Fibroblast of skin of left quadriceps (primary cell): ENCODE data around the gene CTTNBP2.

Source experiments
- DNase-seq, 2 experiments: peaks; one replicate each; pipeline ENCODE4 v3.0.0-alpha.2; 2013; ENCODE audit warnings: low read depth in 2 of 2

CTTNBP2 gene

GRCh38 chr7:117790251-117790650, 83.0 kb downstream of the CTTNBP2 start:
- DNase-seq, result no peak

DNA sequence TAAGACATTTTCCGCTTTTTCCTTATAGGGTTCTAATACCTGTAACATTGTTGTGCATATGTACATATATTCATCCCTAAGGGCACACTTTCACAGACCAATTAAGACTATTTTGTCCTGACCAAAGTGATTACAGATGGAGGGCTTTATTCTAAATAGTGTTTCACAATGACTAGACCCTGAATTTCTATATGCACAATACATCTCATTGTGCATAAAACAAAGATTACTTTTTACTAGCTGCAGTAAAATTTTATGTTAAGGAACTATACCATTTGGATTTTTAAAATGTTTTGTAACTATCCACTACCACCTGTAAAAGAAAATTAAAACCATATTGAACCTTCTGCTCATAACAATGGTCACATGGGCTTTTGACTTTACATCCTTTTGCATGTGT, 87.8 kb downstream of the CTTNBP2 start:
- no peak for DNase-seq

DNA sequence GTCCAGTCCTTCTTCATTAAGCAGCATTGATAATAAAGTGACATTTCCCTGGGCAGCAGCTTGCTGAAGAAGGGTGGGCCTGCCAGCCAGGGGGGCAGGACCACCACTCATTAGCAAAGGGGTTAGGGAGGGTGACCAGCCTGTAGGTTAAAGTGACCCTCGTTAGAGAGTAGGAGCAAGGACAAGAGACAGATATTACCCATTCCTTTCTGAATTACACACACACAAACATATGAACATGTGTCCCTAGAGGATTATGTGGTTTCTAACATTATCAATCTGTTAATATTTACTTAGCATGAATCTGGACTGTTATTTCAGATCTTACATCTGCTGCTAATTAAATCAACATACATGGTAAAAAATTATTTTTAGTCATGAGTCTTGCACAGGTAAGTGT, 88.9 kb downstream of the CTTNBP2 start:
- no peak for DNase-seq

- no peak for DNase-seq
Measured at GRCh38 chr7:117782761-117783160, 90.5 kb downstream of the CTTNBP2 start.

- no peak for DNase-seq
Measured at GRCh38 chr7:117781707-117782106, 91.5 kb downstream of the CTTNBP2 start.

- DNase-seq, result no peak
Measured at GRCh38 chr7:117780832-117781231, 92.4 kb downstream of the CTTNBP2 start.

- no peak for DNase-seq
Measured at GRCh38 chr7:117777335-117778142, 95.7 kb downstream of the CTTNBP2 start.

- DNase-seq, result no peak
Measured at GRCh38 chr7:117776224-117776623, 97.0 kb downstream of the CTTNBP2 start.

DNA sequence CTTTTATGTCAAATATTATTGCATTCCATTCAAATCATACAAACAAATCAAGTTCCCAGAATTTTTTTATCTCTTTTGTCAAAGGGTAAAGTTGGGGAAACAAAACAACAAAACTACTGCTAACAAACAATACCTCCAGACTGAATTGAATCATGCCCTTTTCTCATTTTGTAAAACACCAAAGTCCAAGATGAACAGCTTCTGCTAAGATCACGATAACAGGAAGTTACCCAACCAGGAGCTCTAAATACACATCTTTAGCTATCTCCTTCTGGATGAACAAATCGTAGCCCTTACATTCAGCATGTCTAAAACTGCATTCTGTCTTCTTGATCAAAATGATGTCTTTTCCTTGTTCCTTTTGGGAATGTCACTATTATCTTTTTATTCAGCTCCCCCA, 97.4 kb downstream of the CTTNBP2 start:
- DNase-seq, result no peak

DNA sequence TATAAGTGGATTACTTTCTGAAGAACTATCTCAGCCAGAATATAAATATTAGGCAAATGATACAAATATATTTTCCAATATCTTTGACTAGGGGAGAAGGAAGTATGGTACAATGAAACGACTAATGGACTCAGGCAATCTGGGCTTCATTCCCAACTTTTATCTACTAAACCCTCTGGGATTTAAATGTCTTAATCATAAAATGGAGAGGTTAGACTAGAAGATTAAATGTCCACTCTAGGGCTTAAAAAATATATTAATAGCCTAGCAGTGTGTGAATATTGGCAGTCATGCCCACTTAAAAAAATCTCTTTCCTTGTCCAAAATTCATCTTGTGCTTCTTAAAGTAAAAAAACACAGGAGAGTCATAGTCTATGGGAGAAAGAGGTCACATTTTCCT, 98.3 kb downstream of the CTTNBP2 start:
- DNase-seq, result no peak

DNA sequence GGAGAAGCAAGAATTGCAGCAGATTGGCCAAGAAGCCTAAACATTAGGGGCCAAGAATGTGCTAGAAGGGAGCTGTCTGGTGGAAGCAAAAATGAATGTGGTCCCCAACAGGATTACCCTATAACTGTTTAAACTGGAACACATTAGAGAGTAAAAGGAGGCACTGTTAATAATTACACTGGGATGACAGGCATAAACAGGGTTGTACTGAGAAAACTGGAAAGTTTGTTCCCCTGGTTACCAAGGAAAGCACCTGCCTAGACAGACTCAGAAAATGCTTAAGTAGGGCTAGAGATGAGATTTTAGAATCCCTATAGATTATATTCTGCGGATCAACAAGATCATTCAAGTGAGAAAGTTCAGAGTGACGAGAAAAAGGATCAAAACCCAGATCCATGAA, 100.8 kb downstream of the CTTNBP2 start:
- no peak for DNase-seq

DNA sequence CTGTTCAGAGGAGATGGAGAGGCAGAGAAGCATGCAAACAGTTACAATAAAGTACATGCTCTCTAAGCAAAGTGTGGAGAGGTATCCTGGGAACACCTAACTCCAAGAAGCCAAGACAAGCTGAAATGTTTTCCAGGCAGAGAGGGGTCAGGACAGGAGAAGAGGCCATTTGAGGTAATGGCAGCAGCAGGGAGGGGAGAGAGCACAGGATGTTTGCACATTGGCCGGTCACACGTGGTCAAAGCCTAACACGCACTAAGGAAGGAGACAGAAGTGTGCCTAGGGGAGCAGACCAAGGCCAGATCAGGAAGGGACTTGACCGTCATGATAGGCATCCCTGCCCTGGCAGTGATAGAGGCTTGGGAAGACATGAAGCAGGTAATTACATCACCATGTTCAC, 101.5 kb downstream of the CTTNBP2 start:
- no peak for DNase-seq

DNA sequence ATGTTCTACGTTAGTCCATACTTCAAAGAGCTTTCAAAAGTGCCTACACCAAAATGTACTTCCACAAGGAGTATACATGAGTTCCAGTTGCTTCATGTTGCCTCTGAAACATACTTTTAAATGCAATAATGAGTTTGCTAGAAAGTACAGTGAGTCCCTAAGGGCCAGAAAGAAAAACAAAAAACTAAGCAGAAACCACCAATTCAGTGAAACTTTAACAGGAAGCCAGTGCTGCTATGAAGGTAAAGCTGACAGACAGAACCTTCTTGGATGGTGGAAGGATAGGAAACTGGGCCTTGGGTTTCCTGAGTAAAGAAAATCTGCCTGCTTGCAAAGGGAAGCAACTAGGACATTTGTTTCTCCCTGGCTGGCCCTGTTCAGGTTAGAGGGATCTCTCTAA, 104.2 kb downstream of the CTTNBP2 start:
- DNase-seq, result no peak

GRCh38 chr7:117767951-117768350, 105.3 kb downstream of the CTTNBP2 start:
- no peak for DNase-seq

GRCh38 chr7:117766913-117767312, 106.3 kb downstream of the CTTNBP2 start:
- no peak for DNase-seq

DNA sequence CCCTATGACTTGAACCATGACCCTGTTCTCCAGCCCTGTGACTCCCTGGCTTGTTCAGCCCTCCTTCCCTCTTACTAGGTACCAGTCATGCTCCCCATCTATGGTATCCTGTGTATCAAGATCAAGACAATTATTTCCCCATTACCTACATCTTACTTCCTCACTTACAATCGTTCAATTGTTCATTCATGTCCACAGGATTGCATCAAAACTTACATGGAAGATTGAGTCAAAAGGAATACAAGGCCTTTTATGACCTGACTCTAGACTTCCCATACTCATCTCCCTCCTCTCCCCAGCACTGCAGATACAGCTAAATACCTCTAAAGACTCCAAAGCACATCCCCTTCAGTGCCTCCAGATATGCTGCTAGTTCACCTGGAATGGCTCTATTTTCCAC, 109.2 kb downstream of the CTTNBP2 start:
- DNase-seq, result no peak

DNA sequence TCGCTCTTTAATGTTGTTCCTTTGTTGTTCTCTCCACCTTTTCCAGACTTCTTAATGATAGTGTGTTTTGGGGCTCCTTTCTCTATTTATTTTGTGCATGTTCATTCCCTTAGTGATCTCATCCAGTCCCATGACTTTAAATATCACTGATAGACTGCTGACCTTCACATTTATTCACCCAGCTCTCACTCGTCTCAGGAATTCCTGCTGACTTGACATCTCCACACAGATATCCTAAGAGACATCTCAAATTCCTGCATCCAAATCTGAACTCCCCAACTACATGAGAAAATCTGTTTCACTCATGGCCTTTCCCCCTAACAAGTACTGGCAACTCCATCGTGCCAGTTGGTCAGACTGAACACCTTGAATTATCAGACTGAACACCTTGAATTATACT, 111.2 kb downstream of the CTTNBP2 start:
- DNase-seq, result no peak

DNA sequence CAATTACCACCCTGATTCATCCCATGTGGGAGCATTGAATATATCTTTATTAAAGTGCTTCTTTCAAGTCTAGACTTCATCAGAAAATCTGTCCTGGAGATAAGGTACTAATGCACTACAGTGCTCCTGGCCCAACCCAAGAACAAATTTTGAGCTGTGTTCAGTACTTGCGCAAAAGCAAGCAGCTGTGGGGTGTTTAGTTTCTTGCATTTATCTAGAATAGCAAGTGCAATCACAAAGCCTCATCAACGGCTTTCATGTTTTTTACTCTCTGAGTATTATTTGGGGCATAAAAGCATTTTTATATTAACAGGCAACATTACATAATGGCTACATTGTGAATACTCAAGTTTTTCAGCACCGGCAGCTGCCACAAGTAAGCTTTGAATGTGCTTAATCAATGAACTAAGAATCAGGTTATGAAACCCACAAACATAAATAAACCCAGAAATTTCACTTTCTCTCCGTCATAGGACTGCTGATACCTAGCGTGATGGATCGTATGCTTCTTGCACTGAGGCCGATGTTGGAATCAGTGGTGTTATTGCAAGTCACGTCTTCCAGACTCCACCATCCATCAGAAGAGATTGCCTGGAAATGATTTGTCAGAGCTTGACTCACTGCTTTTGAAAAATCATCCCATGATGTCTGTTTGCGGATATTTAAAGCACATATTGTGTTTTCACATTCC, 113.1 kb downstream of the CTTNBP2 start:
- peak in 1 of 2 experiments; percentile 1 for DNase-seq

GRCh38 chr7:117757440-117757839, 115.8 kb downstream of the CTTNBP2 start:
- no peak for DNase-seq

DNA sequence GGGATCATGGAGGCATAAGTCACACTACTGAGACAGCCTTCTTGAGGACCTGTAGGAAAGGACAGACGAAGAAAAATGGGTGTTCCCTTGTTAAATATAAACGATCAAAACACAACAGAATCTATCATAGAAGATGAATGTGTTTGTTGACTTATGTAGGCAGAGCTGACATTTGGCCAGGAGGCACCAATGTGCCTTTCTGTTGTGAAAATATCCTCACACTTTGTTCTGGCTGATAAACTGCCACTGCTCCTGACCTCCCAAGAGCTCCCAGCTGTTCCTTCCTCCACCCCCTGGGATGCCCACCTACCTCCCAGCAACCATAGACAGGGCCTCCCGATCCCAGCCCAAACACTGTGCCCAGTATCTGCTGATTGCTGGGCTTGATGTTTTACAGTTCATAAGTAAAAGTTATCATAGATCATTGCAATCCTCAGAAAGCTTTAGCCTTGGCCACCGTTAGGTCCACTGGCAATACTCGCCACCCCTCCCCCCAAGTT, 116.6 kb downstream of the CTTNBP2 start:
- DNase-seq, result no peak

DNA sequence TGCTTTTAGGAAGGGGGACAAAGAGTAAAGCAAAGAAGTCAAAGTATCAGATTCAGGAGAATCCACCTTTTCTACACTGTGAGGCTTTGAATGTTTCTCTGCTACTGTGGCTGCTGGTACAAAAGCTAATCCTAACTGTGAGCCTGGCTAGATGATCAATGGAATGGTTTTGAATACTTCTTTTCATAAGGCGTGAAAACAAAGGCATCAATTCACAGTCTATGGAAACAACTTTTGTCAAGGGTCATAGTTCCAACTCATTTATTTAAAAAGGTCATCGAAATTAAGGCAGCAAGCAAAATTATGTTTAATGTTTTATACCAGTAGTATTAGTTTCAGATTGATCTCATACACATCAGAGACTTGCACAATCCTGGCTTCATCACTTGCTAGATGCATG, 118.1 kb downstream of the CTTNBP2 start:
- DNase-seq, result no peak

GRCh38 chr7:117751775-117752174, 121.5 kb downstream of the CTTNBP2 start:
- DNase-seq, result no peak
